GM12878 (cell line): ENCODE data around the gene KRT14. TPM values are rescaled to one million over a fixed set of nuclear protein-coding genes. Genes with fewer than 3 reads are reported as not detected.
A peak's percentile ranks its signal among the peaks of the same experiment; 100 is the strongest.

Experiments used
- ETV6 ChIP-seq, 2 experiments: fragments of 450-650 bp in 1 of 2; IDR thresholded peaks in 1 of 2; conservative IDR thresholded peaks in 1 of 2; 2 replicates each; pipeline ENCODE4 v1.6.1; 2014; ENCODE audit warnings: antibody characterized with exemption in 1 of 2, borderline replicate concordance in 1 of 2, low read depth in 1 of 2, mild to moderate bottlenecking in 1 of 2, moderate library complexity in 1 of 2
- FOXK2 ChIP-seq: fragments of 450-650 bp; IDR thresholded peaks from 2 replicates; pipeline ENCODE4 v1.6.1; 2017; ENCODE audit warnings: mild to moderate bottlenecking, moderate library complexity
- IRF5 ChIP-seq: fragments of 450-650 bp; IDR thresholded peaks from 2 replicates; pipeline ENCODE4 v1.6.1; 2017; ENCODE audit warnings: borderline replicate concordance
- LARP7 ChIP-seq: fragments of 450-650 bp; IDR thresholded peaks from 2 replicates; pipeline ENCODE4 v1.6.1; 2017; ENCODE audit warnings: mild to moderate bottlenecking
- ZSCAN29 ChIP-seq: fragments of 450-650 bp; IDR thresholded peaks from 2 replicates; pipeline ENCODE4 v1.6.1; 2017; ENCODE audit warnings: mild to moderate bottlenecking, moderate library complexity
- polyA plus RNA-seq, 11 experiments: library from polyadenylated mRNA; depleted of rRNA in 4 of 11; unstranded in 6 of 11; stranded (reverse) in 5 of 11; fragments of >200 nt; fragmentation: Nextera tagmentation in 4 of 11; fragmentation: Illumina TruSeq in 1 of 11; extraction: Ambion mirVana in 4 of 11; extraction: Trizol in 1 of 11; gene quantifications; 1 replicate in 1 of 11; 2 replicates in 10 of 11; pipeline versions ENCODE4 v1.2.1 to v1.2.3, GENCODE V29; 2011 to 2016; ENCODE audit warnings: inconsistent platforms in 2 of 11, missing spikeins in 2 of 11, low read depth in 1 of 11
- total RNA-seq, 4 experiments: library from RNA; depleted of rRNA in 3 of 4; stranded (reverse); fragments of >200 nt in 3 of 4; fragmentation: Illumina TruSeq in 1 of 4; extraction: Trizol in 1 of 4; gene quantifications; 2 replicates each; pipeline versions ENCODE4 v1.2.1 to v1.2.3, GENCODE V29; 2013 to 2021
- TF ChIP-seq, protein P1 (sequence below): IDR thresholded peaks from 2 replicates; pipeline ENCODE4 v1.6.1; 2011; ENCODE audit warnings: borderline replicate concordance, low read depth, mild to moderate bottlenecking, moderate library complexity, mixed read lengths, low read length; ENCODE audit not compliant: insufficient read depth; ENCODE audit errors: extremely low read length
- TF ChIP-seq, protein P2 (sequence below): fragments of 450-650 bp; formaldehyde crosslinking; IDR thresholded peaks from 2 replicates; pipeline ENCODE4 v1.4.0; 2020; ENCODE audit warnings: mild to moderate bottlenecking, moderate library complexity

The KRT14 gene
- total and polyA plus RNA-seq, 10 of the 15 experiments (the other 5 are each of a cell fraction or from before 2014, with no cell fraction given) = 1.5 TPM; not detected in 9

DNA sequence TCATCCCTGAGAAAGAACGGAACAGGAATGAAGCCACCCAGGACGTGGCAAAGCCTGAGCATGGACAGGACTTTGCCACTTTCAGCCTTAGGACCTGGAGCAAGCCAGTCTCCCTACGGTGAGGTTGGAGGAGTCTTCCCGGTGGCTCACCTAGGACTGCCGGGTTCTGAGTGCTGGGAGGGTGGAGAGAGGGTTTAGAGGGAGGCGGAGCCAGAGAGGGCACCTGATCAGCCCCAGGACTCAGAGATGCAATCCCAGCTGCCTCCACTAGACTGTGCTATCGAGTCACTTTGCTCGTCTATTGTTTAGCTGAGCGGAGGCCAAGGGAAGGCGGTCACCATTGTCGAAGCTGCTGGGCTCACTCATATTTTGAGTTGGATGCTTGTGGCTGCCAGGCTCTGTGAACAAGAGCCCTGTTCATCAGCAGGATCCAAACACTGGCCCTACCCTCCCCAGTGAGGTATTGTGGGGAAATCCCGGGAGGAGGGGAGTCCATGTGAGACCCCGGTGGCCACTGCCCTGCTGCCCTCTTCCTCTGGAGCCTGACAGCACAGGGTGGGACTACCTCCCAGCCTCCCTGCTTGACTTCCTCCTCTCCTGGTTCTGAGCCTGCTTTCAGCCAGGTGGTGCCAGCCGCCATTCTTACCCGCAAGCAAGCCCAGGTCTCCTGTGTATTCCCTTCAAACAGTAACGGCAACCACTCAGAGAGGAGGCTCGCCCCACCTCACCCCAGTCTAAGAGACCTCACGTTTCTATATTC, 7.0 kb downstream of the KRT14 start (continued):
- TF ChIP-seq, protein P1, sequence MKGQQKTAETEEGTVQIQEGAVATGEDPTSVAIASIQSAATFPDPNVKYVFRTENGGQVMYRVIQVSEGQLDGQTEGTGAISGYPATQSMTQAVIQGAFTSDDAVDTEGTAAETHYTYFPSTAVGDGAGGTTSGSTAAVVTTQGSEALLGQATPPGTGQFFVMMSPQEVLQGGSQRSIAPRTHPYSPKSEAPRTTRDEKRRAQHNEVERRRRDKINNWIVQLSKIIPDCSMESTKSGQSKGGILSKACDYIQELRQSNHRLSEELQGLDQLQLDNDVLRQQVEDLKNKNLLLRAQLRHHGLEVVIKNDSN = peak; percentile 33
- no peak for TF ChIP-seq IRF5
- TF ChIP-seq, protein P2, sequence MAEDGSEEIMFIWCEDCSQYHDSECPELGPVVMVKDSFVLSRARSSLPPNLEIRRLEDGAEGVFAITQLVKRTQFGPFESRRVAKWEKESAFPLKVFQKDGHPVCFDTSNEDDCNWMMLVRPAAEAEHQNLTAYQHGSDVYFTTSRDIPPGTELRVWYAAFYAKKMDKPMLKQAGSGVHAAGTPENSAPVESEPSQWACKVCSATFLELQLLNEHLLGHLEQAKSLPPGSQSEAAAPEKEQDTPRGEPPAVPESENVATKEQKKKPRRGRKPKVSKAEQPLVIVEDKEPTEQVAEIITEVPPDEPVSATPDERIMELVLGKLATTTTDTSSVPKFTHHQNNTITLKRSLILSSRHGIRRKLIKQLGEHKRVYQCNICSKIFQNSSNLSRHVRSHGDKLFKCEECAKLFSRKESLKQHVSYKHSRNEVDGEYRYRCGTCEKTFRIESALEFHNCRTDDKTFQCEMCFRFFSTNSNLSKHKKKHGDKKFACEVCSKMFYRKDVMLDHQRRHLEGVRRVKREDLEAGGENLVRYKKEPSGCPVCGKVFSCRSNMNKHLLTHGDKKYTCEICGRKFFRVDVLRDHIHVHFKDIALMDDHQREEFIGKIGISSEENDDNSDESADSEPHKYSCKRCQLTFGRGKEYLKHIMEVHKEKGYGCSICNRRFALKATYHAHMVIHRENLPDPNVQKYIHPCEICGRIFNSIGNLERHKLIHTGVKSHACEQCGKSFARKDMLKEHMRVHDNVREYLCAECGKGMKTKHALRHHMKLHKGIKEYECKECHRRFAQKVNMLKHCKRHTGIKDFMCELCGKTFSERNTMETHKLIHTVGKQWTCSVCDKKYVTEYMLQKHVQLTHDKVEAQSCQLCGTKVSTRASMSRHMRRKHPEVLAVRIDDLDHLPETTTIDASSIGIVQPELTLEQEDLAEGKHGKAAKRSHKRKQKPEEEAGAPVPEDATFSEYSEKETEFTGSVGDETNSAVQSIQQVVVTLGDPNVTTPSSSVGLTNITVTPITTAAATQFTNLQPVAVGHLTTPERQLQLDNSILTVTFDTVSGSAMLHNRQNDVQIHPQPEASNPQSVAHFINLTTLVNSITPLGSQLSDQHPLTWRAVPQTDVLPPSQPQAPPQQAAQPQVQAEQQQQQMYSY (CRISPR knock-in tag) = no peak
- no peak for TF ChIP-seq FOXK2
- TF ChIP-seq ZSCAN29 = no peak
- TF ChIP-seq ETV6 (conservative IDR thresholded peaks at IDR 0.05 in 1 of 2, IDR thresholded peaks at IDR 0.05 in 1 of 2; ENCODE audit: borderline replicate concordance in 1 of 2, low read depth in 1 of 2) = no peak
- TF ChIP-seq LARP7 = no peak
